Suprapubic skin (tissue), 4 donors: ENCODE measurements around the gene HES1. TPM values are rescaled to one million over a fixed set of nuclear protein-coding genes. Genes with fewer than 3 reads are reported as not detected.

Experiments
- DNase-seq, 2 donors: peaks; one replicate each; pipeline ENCODE4 v3.0.0-alpha.2; 2019; ENCODE audit warnings: low spot score in 2 of 2
- H3K27ac ChIP-seq: fragments of 200-600 bp; sonication (generic); one replicate; pipeline ENCODE4 v1.5.1; 2019
- H3K27me3 ChIP-seq: fragments of 200-600 bp; sonication (generic); one replicate; pipeline ENCODE4 v1.5.1; 2019
- H3K36me3 ChIP-seq: fragments of 200-600 bp; sonication (generic); one replicate; pipeline ENCODE4 v1.5.1; 2019
- H3K4me1 ChIP-seq: fragments of 200-600 bp; sonication (generic); one replicate; pipeline ENCODE4 v1.5.1; 2019
- H3K4me3 ChIP-seq: fragments of 200-600 bp; sonication (generic); one replicate; pipeline ENCODE4 v1.5.1; 2019; ENCODE audit warnings: mild to moderate bottlenecking
- H3K9me3 ChIP-seq: fragments of 200-600 bp; sonication (generic); one replicate; pipeline ENCODE4 v1.5.1; 2019
- EP300 ChIP-seq: sonication (generic); formaldehyde crosslinking; IDR thresholded peaks from one replicate; pipeline ENCODE4 v1.6.1; 2017; ENCODE audit warnings: antibody characterized with exemption
- POLR2A ChIP-seq, 2 donors: fragments of 450-650 bp; IDR thresholded peaks; one replicate each; pipeline ENCODE4 v1.6.1; 2017; ENCODE audit warnings: antibody characterized with exemption in 2 of 2, mild to moderate bottlenecking in 2 of 2, moderate library complexity in 2 of 2
- POLR2AphosphoS5 ChIP-seq, 3 donors: sonication (generic); formaldehyde crosslinking; IDR thresholded peaks; one replicate each; pipeline ENCODE4 v1.6.1; 2017; ENCODE audit warnings: antibody characterized with exemption in 3 of 3
- WGBS: methylation state at CpG from one replicate; pipeline ENCODE4 v1.1.5; 2018; 5-methylcytosine and 5-hydroxymethylcytosine counted together
- total RNA-seq, 4 donors: library from RNA; depleted of rRNA; stranded (reverse); fragments of >200 nt; gene quantifications; one replicate each; pipeline ENCODE4 v1.1.0, GENCODE V29; 2016
- TF ChIP-seq, protein P1 (sequence below), 2 donors: fragments of 200-600 bp in 1 of 2; fragments of 450-650 bp in 1 of 2; sonication (generic) in 1 of 2; IDR thresholded peaks; one replicate each; pipeline ENCODE4 v1.5.1; 2016 to 2019; ENCODE audit warnings: antibody characterized with exemption in 2 of 2, mild to moderate bottlenecking in 1 of 2, moderate library complexity in 1 of 2

HES1 gene
- total RNA-seq, 4 donors from 2014 or later: 128 to 206 (median 154) TPM

DNA sequence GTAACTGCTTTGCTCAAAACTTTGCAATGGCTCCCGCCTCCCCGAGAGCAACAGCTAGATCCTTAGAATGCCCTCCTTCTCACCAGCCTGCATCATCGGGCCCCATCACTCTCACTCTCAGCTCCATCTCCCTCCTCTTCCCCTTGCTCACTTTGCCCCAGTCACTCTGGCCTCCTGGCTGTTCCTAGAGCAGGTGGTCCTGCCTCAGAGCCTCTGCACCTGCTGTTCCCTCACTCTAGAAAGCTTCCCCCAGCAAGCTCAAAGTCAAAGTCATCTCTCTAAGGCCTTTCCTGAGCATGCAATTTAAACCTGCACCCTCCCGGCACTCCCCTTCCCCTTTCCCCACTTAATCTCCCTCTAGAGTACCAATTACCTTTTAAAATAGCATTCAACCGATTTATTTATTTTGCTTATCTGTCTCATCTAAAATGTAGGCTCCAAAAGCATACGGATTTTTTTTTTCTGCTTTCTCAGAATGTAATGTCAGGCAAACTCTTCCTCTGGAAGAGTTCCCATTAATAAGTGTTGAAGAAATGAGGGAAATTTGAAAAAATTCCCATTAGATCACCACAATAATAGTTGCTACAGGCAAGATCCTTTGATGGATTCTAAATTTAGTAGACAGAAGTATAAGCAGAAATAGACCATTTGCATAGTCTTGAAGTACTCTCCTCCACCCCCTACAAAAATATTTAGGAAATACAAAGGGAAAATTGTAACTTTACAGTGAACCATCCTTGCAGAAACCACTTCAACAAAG is 15.9 kb upstream of the HES1 start:
- 84% methylated on average over 6 of the region's 6 CpGs for WGBS
- TF ChIP-seq, protein P1, sequence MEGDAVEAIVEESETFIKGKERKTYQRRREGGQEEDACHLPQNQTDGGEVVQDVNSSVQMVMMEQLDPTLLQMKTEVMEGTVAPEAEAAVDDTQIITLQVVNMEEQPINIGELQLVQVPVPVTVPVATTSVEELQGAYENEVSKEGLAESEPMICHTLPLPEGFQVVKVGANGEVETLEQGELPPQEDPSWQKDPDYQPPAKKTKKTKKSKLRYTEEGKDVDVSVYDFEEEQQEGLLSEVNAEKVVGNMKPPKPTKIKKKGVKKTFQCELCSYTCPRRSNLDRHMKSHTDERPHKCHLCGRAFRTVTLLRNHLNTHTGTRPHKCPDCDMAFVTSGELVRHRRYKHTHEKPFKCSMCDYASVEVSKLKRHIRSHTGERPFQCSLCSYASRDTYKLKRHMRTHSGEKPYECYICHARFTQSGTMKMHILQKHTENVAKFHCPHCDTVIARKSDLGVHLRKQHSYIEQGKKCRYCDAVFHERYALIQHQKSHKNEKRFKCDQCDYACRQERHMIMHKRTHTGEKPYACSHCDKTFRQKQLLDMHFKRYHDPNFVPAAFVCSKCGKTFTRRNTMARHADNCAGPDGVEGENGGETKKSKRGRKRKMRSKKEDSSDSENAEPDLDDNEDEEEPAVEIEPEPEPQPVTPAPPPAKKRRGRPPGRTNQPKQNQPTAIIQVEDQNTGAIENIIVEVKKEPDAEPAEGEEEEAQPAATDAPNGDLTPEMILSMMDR (IDR thresholded peaks at IDR 0.05): no peak
- TF ChIP-seq EP300: no peak

DNA sequence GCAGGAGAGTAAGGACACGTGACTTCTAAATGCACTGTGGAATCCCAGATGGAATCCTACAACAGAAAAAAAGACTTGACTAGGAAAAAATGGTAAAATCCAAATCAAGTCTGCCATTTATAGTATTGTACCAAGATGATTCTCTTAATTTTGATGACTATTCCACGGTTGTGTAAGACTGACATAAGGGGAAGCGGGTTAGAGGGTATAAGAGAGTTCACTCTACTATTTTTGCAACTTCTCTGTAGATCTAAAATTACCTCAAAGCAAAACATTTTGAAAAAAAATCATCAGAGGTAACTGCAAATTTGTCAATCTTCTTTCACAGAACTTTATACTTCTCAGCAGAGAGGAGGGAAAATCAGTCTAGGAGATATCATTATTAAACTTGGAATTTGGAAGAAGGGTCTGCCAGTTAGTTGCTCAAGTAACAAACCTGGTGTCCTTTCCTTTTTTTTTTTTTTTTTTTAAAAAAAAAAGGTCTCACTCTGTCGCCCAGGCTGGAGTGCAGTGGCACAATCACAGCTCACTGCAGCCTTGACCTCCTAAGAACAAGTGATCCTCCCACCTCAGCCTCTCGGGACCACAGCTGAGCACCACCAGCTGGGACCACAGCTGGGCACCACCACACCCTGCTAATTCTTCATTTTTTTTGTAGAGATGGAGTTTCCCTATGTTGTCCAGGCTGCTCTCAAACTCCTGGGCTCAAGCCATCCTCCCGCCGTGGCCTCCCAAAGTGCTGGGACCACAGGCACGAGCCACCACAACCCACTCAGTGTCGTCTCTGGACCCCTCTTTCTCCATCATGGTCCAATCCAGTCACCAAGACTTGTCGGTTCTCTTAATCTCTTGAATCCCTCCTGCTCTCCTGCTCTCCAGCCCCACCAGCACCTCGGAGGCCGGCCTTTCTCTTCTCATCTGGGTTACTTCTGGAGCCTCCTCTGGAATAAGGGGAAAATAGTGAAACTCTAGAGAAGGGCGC is 14.9 kb upstream of the HES1 start:
- no peak for DNase-seq
- no peaks in the 10 kb centered on the region for H3K36me3 ChIP-seq
- no peaks in the 10 kb centered on the region for H3K4me1 ChIP-seq
- H3K27me3 ChIP-seq: peaks cover 3% of the 10 kb centered on the region
- H3K9me3 ChIP-seq: no peaks in the 10 kb centered on the region
- 86% methylated on average over 13 of the region's 13 CpGs for WGBS
- no peak overlapping the region for H3K4me3 ChIP-seq
- TF ChIP-seq, protein P1 (IDR thresholded peaks at IDR 0.05): no peak
- TF ChIP-seq EP300 (no peak), POLR2A (IDR thresholded peaks at IDR 0.05) (no peak), POLR2AphosphoS5 (IDR thresholded peaks at IDR 0.05) (no peak)
- H3K27ac ChIP-seq: no peak overlapping the region

More for the DNA sequence above, 15.9 kb upstream of the HES1 start:
- Histone ChIP-seq H3K4me1 (no peaks in the 10 kb centered on the region), H3K27ac (no peak overlapping the region), H3K36me3 (no peaks in the 10 kb centered on the region), H3K27me3 (peaks cover 3% of the 10 kb centered on the region), H3K9me3 (no peaks in the 10 kb centered on the region), H3K4me3 (no peak overlapping the region)
- DNase-seq: no peak

DNA sequence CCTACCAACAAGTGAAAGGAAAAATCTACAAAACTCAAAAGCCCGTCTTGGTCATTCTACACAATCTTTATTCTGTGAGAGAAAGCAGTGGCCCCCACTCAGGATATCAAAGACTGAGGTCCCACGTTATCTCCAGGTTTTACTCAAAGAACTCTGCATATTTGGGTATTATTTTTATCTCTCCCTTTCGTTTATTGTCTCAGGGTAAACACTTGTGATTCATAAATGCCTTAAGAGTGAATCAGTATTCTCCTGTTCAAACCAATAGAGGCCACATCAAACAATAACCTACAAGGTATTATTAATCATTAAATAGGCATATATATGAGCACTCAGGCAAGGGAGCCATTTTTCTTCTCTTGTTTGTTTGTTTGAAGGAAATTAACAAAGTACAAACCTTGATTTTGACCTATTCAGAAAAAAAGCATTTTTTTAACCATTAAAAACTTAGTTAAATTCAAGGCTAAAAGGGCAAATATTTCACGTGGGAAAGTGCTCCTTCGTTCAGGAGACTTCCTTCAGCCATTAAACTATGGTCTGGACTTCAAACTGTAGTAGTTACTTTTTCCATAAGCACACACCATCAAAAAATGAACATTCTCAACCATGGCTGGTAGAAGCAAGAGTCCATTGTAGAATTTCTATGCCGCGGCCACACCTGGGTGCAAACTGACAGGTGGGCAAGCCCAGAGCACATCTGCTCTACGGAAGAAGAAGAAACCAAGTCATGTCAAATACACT is 13.9 kb upstream of the HES1 start:
- Histone ChIP-seq H3K4me1 (no peaks in the 10 kb centered on the region), H3K4me3 (no peak overlapping the region), H3K27me3 (no peaks in the 10 kb centered on the region), H3K27ac (no peak overlapping the region), H3K36me3 (no peaks in the 10 kb centered on the region), H3K9me3 (no peaks in the 10 kb centered on the region)
- DNase-seq: no peak
- no peak for TF ChIP-seq POLR2AphosphoS5 (IDR thresholded peaks at IDR 0.05)
- TF ChIP-seq POLR2A (IDR thresholded peaks at IDR 0.05): no peak
- TF ChIP-seq, protein P1 (IDR thresholded peaks at IDR 0.05): no peak
- TF ChIP-seq EP300: no peak
- WGBS: 80% methylated on average over 8 of the region's 8 CpGs

DNA sequence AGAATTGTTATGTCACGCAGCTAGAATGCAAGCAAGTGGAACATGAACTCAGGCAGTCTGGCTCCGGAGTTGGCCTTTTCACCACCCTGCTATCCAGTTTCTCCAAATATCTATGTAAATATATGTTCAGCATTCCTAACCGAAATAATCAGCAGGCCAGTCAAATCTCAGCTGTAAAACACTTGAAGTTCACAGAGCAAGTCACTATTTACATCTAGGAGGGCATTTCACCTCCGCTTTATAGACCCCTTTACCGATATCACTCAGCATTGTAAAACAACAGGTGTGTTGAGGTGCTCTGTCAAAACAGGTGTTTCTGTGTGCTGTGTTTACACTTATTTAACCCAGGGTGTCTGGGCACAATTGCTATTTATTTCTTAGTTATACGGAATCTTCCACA is 12.2 kb upstream of the HES1 start:
- 84% methylated on average over 6 of the region's 6 CpGs for WGBS

More for the DNA sequence above, 12.2 kb upstream of the HES1 start:
- DNase-seq: no peak
- Histone ChIP-seq H3K9me3 (no peaks in the 10 kb centered on the region), H3K27me3 (no peaks in the 10 kb centered on the region), H3K27ac (no peak overlapping the region), H3K4me1 (no peaks in the 10 kb centered on the region), H3K36me3 (no peaks in the 10 kb centered on the region), H3K4me3 (no peak overlapping the region)
- TF ChIP-seq, protein P1 (IDR thresholded peaks at IDR 0.05): no peak
- TF ChIP-seq POLR2A (IDR thresholded peaks at IDR 0.05): no peak
- TF ChIP-seq EP300: no peak
- no peak for TF ChIP-seq POLR2AphosphoS5 (IDR thresholded peaks at IDR 0.05)
